GM18909 (cell line): ENCODE data around the gene SLC5A10.
A peak's percentile ranks its signal among the peaks of the same experiment; 100 is the strongest.

Experiments used
- ATAC-seq: cut with Tn5 transposase; IDR thresholded peaks from one replicate; pipeline ENCODE4 v1.9.1; 2021; ENCODE audit warnings: mild to moderate bottlenecking; ENCODE audit not compliant: unreplicated experiment, poor library complexity

The SLC5A10 gene

GRCh38 chr17:19000531-19001325 is 48.8 kb downstream of the SLC5A10 start:
- no peak for ATAC-seq

DNA sequence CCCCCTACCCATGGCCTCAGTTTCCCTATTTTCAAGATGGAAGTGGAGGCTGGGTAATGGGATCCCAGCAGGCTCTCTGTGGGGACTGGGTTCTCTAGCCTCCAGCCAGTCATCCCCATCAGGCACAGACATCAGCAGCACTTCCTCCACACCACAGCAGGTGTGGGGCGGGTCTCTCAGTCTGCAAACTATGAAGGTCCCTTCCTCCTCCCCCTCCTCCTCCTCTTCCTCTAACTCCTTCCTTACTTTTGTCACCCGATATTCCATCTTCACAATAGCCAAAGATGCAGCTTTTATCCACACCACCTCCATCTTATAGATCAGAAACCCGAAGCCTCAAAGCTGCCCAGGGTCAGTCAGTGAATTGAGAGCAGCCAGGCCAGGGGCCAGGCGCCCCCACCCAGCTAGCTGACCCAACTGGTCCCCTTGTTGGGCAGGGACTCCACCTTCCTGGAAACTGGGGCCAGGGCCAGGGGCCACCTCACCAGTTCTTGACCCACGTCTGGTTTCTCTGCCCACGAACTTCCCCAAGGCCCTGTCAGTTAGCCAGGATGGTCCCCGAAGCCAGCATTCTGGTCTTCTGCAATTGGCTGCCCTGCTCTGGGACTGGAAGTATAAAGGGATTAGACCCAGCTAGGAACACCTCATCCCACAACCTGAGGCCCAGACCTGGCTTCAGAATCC is 50.1 kb downstream of the SLC5A10 start:
- no peak for ATAC-seq

GRCh38 chr17:19002805-19003542 is 51.0 kb downstream of the SLC5A10 start:
- ATAC-seq: no peak

GRCh38 chr17:19003543-19004420 is 51.8 kb downstream of the SLC5A10 start:
- peak; percentile 21 for ATAC-seq

DNA sequence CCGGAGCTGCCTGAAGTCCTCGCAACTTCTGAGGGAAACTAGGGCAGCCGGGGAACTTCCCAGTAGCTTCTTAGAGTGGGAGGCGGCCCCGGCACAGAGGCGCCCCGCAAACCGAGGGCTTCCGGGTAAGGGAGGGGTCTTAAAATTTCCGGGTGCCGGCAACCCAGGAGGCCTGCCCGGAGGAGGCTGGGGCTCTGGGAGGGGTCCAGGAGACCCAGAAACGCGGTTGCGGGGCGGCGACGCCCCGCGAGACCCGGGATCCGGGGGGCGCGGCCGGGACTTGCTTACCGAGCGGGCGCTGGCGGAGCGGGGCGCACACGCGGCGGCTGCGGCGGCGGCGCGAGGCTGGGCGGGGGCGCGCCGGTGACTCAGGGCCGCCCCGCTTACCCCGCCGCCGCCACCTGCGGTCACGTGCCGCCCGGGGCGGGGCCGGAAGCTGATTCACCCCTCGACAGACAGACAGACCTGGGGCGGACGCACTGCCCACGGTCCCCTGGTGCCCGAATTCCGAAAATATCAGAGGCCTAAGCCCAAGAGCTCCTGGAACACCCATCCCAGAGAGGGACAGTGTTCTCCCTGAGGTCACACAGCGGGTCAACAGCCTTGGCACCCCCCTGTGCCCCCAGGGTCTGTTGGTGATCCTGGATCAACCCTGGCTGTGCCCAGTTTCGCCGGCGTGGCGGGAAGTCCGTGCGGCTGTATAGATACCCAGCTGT is 52.6 kb downstream of the SLC5A10 start, which contains the start of gene FAM83G:
Gene FAM83G, minus strand, starts transcription at position 344 of the 716 bp plus-strand sequence. CDS start 723 bp downstream, outside the sequence.
- ATAC-seq: peak; percentile 79

DNA sequence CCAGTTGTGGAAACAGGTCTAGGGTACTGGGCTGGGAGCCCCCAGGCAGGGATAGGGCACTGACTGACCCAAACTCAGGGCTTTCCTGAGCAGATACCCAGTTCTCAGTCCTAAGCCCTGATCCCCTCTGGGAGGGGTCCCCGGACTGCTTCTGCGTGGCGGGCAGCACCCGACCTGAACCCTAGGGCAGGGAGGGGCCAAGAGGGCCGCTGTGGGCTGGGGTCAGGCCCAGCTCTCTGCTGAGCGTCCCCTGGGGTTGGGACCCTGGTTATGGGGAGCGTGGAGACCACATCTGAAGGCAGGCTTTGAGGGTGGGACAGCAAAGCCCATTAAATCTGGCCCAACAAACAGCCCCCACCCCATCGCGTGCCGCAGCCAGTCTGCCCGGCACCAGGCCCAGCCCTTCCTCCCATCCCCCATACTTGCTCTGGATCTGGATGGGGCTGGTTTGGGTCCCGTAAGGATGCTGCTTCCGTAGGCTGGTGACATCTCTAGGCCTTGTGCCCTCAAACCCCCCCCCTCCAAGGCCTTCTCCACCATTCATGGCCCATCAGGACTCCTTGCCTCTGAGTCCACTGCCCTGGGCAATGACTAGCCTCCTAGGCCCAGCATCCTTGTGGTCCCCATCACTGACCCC is 53.3 kb downstream of the SLC5A10 start:
- no peak for ATAC-seq

- ATAC-seq: no peak
Observed at GRCh38 chr17:19005789-19006430, 53.9 kb downstream of the SLC5A10 start.

- no peak for ATAC-seq
Observed at GRCh38 chr17:19006698-19007097, 54.7 kb downstream of the SLC5A10 start.

DNA sequence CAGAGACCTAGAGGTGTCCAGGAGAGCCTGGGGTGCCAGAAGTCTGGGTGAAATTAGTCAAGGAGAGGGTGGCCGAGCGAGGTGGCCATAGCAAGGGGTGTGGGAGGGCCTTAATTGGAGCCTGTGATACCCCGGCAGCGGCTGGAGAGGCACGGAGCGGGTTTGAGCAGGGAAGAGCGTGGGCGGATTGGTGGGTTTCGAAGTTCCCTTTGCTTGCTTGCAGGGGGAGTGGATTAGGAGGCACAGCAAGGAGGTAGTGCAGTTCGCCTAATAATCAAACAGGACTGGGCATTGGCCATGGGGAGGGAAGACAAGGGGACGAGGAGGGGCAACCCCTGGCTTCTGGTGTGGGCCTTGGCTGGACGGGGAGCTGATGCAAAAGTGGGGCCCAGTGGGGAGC is 58.0 kb downstream of the SLC5A10 start:
- no peak for ATAC-seq

- ATAC-seq: no peak
Observed at GRCh38 chr17:19010729-19011505, 59.0 kb downstream of the SLC5A10 start.

DNA sequence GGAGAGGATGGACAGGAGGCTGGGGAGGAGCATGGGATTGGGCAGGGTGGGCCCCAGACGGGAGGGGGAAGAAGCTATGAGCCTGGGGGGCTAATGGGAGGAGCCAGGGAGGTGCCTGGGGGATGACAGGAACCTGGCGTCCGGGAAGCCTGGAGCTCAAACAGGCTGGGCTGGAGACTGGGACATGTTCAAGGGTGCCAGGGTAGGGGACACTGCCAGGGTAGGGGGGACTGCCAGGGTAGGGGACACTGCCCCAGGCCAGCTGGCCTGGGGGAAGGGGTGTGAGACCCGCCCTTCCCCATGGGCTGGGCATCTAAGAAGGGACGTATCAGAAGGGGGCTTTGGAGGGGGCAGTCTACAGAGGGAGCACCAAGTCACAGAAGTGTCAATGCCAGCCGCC is 59.6 kb downstream of the SLC5A10 start:
- ATAC-seq: no peak

- no peak for ATAC-seq
Observed at GRCh38 chr17:19012171-19013080, 60.5 kb downstream of the SLC5A10 start.

GRCh38 chr17:19013226-19013625 is 61.3 kb downstream of the SLC5A10 start:
- ATAC-seq: no peak

GRCh38 chr17:19013806-19014627 is 62.1 kb downstream of the SLC5A10 start:
- ATAC-seq: no peak

DNA sequence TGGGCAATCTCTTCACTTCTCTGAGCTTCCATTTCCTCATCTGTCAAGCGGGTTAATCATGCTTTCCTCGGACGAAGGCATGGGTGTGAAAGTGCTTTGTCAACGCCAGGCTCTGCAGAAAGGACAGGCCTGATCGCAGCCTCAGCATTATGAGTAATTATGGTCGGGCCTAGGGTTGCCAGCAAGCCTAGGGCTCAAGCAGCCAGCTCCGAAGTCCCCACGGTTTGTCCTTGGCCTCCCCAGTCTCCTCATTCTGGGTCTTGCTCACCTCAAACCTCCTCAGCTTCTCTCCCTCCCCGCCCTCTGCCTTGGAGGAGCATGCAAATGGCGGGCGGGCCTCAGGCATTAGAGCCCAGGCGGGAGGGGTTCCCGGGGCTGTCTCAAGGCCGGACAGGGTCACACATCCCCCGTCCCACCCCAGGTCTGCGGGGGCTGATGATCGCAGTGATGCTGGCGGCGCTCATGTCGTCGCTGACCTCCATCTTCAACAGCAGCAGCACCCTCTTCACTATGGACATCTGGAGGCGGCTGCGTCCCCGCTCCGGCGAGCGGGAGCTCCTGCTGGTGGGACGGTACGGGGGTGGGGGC is 62.8 kb downstream of the SLC5A10 start:
- ATAC-seq: no peak
